GM06990 (cell line): ENCODE results near the gene ZDHHC14.

Experiments
- DNase-seq: peaks from one replicate; pipeline ENCODE4 v3.0.0-alpha.2; 2011; ENCODE audit not compliant: insufficient read length; ENCODE audit errors: extremely low read depth
- H3K27me3 ChIP-seq: replicated peaks from 2 replicates; pipeline ENCODE4 v1.6.0; 2011; ENCODE audit warnings: low read length; ENCODE audit not compliant: control insufficient read depth, insufficient read depth
- H3K36me3 ChIP-seq: 2 replicates; pipeline ENCODE4 v1.5.1; 2011; ENCODE audit warnings: low read length; ENCODE audit not compliant: control insufficient read depth, insufficient read depth
- H3K4me3 ChIP-seq: replicated peaks from 2 replicates; pipeline ENCODE4 v1.5.1; 2011; ENCODE audit warnings: low read depth, mild to moderate bottlenecking, control low read depth, low read length
- CTCF ChIP-seq: IDR thresholded peaks from 2 replicates; pipeline ENCODE4 v1.5.1; 2011; ENCODE audit warnings: low read length, control low read depth, mild to moderate bottlenecking, inconsistent platforms; ENCODE audit not compliant: insufficient read depth, poor library complexity, severe bottlenecking

ZDHHC14 gene

DNA sequence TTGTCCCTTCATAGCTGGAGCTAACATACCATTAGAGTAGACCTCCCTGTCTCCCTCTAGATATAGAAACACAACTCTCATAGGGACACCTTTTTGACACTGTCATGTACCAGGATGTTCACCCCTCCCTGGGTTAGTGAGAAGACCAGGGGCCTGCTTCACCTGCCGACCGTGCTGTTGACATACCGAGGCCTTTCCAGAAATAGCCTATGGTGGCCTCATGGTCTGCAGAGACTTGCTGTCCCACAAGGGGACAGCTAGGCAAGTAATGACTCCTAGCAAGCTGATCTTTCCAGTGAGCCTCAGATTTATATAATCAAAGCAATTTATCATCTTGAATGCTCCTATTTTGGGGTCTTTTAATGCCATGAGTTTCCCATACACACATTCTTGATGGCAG, 15.0 kb downstream of the ZDHHC14 start:
- DNase-seq = no peak
- H3K4me3 ChIP-seq = no peak overlapping the region
- H3K27me3 ChIP-seq = no peaks in the 10 kb centered on the region
- no peak for TF ChIP-seq CTCF
- no peaks in the 10 kb centered on the region for H3K36me3 ChIP-seq

- Histone ChIP-seq H3K4me3 (no peak overlapping the region), H3K36me3 (no peaks in the 10 kb centered on the region), H3K27me3 (no peaks in the 10 kb centered on the region)
- TF ChIP-seq CTCF = no peak
- no peak for DNase-seq
These were observed 16.7 kb downstream of the ZDHHC14 start for GRCh38 chr6:157397660-157398059.

DNA sequence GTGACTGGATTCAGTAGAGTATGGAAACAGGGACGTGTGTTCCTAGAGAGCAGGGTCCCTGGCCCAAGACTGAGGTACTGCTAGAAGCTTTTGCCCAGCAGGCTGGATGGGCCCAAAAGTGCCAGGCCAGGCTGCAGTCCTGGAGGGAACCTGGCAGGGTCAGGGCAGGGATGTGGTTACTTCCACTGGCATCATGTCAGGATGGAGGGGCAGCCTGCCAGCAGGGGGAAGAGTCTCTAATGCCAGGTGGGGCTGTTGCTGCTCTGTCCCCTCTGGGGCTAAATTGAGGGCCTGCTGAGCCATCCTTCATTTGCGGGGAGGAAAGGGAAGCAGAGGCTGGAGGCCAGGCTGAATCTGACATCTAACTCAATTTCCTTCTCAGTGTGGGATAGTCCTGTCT, 17.2 kb downstream of the ZDHHC14 start:
- H3K36me3 ChIP-seq = no peaks in the 10 kb centered on the region
- no peaks in the 10 kb centered on the region for H3K27me3 ChIP-seq
- TF ChIP-seq CTCF = no peak
- no peak overlapping the region for H3K4me3 ChIP-seq
- DNase-seq = no peak

DNA sequence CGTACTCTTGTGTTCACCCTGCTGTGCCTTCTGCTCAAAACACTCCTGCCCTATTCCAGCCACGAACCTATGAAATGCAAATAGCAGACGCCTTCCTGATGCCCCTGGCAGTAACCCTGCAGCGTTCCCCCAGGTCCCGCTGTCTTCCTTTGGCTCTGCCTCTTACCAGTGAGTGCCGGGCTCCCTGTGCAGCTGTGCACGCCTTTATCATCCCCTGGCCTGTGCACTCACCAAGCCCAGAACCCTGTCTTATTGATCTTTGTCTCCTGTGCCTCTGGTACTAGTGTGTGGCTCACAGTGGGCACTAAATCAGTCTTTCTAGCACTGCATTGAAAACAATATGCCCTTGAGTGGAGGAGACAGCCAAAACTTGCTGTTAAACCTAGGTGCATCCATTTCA, 19.7 kb downstream of the ZDHHC14 start:
- no peak for TF ChIP-seq CTCF
- DNase-seq = no peak
- no peak overlapping the region for H3K4me3 ChIP-seq
- H3K36me3 ChIP-seq = no peaks in the 10 kb centered on the region
- no peaks in the 10 kb centered on the region for H3K27me3 ChIP-seq

- no peak overlapping the region for H3K4me3 ChIP-seq
- H3K36me3 ChIP-seq = no peaks in the 10 kb centered on the region
- TF ChIP-seq CTCF = no peak
- no peak for DNase-seq
- H3K27me3 ChIP-seq = no peaks in the 10 kb centered on the region
These were observed 20.8 kb downstream of the ZDHHC14 start for GRCh38 chr6:157401734-157402338.
